Iris pigment epithelial cell (primary cell): ENCODE measurements around the gene PRR11.
"Not testable (repeated sequence)": the region's sequence is repeated elsewhere in the genome, so short reads cannot be mapped to it uniquely, and the experiment has no call there.

Experiments used
- DNase-seq: peaks from one replicate; pipeline ENCODE4 v3.0.0-alpha.2; 2011; ENCODE audit warnings: low read depth

The PRR11 gene

DNA sequence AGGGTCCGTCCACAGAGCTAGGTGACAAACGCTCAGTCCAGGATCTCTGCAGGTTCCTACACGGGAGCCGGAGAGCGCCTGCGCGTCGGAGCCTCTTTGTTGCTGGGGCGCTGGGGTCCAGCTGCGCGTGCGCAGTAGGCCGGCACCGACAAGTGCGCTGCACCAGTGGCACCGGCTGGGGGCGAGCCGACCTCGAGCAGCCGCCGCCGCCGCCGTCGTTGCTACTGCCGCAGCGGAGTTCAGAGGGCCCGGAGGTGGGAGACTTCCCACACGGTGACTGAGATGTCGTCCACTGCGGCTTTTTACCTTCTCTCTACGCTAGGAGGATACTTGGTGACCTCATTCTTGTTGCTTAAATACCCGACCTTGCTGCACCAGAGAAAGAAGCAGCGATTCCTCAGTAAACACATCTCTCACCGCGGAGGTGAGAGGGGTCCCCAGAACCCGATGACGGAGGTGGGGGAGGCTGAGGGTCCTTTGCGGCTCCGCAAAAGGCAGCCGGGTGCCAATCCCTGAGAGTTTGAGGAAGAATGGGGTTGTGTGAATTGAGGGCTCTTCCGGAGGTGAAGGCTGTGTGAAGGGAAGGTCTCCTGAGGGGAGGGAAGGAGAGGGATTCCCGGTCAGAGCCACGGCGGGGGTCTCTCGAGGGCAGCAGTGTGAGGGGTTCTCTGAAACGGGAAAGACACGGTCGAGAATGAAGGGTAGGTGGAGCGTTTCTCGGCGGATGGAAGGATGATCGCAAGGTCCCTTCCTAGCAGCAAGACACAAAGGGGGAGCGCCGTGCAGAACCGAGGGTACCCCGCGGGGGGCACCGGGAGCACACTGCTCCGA, 65.0 kb downstream of the PRR11 start, which contains the start of gene GDPD1:
Gene GDPD1, plus strand, starts transcription at position 184 of the 831 bp plus-strand sequence. Its CDS starts 99 bp downstream, at position 283.
- DNase-seq, result peak; percentile 89

DNA sequence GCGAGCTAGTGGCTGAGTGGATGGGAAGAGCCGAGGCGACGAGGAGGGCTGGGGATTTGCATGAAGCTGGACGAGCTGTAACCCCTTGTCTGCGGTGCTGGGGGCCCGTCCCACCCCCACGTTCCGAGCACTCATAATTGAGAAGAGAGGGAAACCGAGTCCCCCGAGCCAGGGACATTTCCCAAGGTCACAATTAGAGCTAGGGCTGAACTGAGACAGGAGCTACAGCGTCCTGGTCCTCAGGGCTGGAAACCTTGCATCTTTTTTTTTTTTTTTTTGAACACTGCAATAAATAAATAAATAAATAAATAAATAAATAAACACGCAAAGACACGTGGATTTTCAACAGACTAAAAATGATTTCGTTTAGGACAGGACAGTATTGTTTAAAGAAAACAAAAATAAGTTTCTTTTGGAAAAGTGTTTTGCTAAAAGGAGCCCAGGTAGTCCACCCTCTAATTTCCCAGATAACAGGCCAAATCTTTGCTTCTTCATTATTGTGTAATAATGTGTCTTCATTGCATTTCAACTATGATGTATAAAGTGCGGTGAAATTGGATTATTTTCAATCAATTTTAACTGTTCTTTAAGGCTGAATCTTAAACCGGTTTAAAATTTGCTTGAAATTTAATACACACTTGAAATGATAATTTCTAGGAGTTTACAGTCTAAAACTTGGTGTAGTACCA, 65.8 kb downstream of the PRR11 start:
- DNase-seq, result no peak

DNA sequence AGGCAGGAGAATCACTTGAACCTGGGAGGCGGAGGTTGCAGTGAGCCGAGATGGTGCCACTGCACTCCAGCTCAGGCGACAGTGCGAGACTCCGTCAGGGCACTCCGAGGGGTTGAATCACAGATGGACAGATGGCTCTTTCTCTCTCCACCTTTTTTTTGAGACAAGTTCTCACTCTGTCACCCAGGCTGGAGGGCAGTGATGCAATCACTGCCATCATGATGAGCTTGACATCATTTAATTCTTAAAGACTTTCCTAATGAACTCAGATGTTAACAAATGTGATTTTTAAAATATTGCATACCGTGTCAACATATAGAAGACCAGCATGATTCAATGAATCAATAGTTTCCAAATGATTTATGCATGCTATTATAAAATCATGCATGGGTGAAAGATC, 68.3 kb downstream of the PRR11 start:
- DNase-seq, result no peak

DNA sequence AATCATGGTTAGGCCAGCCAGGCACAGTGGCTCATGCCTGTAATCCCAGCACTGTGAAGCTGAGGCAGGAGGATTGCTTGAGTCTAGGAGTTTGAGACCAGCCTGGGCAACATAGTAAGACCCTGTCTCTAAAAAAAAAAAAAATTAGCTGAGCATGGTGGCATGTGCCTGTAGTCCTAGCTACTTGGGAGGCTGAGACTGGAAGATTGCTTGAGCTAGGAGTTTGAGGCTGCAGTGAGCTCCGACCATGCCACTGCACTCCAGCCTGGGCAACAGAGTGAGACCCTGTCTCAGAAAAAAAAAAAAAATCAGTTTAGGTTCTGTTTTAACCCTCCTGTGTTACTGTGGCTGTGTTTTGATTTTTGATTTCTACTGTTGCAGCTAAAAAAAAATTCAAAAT, 73.0 kb downstream of the PRR11 start:
- not testable (repeated sequence) for DNase-seq

DNA sequence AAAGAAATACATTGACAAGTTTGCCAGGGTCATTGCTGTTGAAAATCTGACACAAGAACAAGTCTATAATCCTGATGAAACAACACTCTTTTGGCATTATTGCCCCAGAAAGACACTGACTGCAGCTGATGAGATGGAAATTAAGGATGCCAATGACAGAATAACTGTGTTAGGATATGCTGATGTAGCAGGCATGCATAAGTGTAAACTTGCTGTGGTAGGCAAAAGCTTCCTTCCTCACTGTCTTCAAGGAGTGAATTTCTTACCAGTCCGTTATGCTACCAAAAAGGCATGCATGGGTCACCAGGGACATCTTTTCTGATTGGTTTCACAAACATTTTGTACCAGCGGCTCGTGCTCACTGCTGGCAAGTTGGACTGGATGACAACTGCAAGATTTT, 75.2 kb downstream of the PRR11 start:
- no peak for DNase-seq

DNA sequence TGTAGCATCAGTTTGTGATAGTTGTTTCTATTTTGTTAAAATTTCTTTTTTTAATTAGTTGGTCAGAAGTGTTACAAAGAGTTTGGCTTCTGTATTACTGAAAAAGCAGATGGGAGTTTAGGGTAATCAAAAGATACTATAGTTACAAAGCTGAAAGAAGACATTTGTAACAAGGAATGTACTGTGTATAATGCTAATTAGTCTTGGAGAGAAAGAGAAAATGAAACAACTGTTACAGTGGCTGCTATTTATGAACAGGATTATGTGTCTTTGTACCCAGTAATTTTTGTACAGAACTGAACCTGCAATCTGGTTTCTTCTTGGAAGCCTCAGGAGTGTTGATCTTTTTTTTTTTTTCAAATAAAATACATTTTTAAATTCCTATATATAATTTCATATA, 79.1 kb downstream of the PRR11 start:
- no peak for DNase-seq

DNA sequence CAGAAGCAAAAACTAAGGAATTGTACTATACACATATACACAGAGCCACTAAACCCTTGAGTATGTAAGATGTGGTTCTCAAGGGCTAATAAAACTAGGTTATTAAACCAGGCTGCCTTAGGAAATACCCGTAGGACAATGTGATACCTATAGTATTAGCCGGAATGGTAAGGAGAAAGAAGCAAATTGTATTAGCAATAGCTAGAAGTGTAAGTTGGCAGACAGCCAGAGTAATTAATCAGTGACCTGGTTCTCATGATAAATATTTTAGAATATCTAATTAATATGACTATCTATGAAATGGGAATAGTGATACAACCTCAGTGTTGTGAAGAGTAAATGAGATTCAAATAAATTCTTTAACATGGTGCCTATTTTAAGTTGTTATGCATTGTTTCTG, 83.4 kb downstream of the PRR11 start:
- DNase-seq, result no peak

DNA sequence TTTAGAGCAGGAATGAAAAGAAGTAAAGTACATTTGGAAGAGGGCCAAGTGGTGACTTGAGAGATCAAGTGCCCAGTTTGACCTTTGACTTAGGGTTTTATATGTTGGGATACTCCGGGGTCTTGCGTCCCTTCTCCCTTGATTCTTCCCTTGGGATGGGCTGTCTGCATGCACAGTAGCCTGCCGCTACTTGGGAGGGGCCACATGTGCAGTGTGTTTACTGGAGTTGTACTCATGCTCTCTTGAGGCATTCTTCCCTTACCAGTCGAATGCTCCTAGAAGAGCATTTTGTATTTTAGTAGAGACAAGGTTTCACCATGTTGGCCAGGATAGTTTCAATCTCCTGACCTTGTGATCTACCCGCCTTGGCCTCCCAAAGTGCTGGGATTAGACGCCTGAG, 88.5 kb downstream of the PRR11 start:
- DNase-seq, result no peak
